ENCODE measurements around the gene LRRC75A.

DNA sequence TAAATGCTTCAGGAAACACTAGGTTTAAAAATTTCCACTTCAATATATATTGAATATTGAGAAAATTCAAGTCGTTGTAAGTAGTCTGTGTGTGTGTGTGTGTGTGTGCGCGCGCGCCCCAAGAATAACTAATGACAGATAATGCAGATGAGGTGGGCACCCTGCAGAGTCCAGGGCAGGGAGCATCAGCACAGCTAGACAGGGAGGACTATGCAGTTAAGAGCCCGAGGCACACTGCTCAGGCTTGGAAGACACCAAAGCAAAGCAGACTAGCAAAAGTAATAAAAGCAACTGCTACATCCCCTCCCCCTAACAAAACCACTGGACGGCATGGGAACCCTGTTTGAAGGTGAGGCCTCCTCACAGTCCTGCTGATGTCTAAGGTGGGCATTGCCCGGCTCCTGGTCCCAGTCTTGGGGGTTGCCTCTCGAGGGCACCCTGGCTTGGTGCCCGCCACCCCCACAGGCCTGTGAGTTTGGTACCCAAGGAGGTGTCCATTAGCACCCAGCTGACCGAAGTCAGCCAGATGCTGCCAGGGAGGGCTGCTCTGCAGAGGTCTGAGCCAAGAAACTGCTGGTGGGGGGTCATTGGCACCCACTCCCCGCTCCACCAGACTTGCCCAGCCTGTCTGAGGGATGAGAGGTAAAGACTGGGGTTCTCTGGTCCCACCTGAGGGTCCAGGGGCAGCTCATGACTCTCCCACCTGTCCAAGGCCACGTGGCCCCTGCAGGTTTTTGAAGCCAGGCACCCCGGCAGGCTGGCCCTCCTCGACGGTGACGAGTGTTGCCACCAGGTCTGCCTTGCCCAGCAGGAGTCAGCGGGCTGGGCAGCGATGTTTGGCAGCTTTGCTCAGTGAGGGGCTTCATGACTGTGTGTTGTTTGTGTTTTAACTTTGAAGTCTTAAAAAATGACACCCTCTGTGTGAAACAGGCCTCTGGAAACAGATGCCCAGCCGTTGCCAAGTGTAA, 18.7 kb downstream of the LRRC75A start:
- TF ChIP-seq, protein P1, sequence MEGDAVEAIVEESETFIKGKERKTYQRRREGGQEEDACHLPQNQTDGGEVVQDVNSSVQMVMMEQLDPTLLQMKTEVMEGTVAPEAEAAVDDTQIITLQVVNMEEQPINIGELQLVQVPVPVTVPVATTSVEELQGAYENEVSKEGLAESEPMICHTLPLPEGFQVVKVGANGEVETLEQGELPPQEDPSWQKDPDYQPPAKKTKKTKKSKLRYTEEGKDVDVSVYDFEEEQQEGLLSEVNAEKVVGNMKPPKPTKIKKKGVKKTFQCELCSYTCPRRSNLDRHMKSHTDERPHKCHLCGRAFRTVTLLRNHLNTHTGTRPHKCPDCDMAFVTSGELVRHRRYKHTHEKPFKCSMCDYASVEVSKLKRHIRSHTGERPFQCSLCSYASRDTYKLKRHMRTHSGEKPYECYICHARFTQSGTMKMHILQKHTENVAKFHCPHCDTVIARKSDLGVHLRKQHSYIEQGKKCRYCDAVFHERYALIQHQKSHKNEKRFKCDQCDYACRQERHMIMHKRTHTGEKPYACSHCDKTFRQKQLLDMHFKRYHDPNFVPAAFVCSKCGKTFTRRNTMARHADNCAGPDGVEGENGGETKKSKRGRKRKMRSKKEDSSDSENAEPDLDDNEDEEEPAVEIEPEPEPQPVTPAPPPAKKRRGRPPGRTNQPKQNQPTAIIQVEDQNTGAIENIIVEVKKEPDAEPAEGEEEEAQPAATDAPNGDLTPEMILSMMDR (conservative IDR thresholded peaks at IDR 0.05; ENCODE audit: low read length), result no peak
- no peak for TF ChIP-seq EZH2phosphoT487 (IDR thresholded peaks at IDR 0.05; ENCODE audit: borderline replicate concordance)
